GM18505 (cell line): Measurements from ENCODE around the gene FBXO42.
"Not testable (repeated sequence)": the region's sequence is repeated elsewhere in the genome, so short reads cannot be mapped to it uniquely, and the experiment has no call there.

Source experiments
- ATAC-seq: cut with Tn5 transposase; IDR thresholded peaks from one replicate; pipeline ENCODE4 v1.9.1; 2021; ENCODE audit not compliant: unreplicated experiment
- POLR2A ChIP-seq: IDR thresholded peaks from 4 replicates; pipeline ENCODE4 v1.6.1; 2011; ENCODE audit warnings: borderline replicate concordance; ENCODE audit not compliant: insufficient read depth, insufficient read length; ENCODE audit errors: extremely low read depth

FBXO42 gene

DNA sequence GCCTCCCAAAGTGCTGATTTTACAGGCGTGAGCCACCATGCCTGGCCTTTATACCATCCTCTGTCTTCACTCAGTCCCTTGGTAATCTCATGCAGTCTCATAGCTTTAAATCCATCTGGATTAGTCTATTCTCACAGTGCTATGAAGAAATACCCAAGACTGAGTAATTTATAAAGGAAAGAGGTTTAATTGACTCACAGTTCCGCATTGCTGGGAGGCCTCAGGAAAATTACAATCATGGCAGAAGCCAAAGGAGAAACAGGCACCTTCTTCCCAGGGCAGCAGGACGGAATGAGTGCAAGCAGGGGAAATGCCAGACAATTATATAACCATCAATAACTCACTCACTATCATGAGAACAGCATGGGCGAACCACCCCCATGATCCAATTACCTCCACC lies 66.2 kb downstream of the FBXO42 start:
- no peak for ATAC-seq
- no peak for TF ChIP-seq POLR2A

DNA sequence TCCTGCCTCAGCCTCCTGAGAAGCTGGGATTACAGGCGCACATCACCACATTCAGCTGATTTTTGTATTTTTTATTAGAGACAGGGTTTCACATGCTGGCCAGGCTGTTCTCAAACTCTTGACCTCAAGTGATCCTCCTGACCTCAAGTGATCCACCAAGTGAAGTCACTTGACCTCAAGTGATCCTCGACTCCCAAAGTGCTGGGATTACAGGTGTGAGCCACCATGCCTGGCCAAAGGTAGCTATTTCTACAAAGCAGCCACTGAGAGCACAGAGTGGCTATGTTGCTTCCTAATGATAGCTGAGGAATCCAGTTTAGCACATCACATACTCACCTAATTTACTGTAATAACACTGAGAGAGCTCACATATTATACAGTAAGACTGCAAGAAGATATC lies 70.5 kb downstream of the FBXO42 start:
- TF ChIP-seq POLR2A, result no peak
- ATAC-seq, result no peak

DNA sequence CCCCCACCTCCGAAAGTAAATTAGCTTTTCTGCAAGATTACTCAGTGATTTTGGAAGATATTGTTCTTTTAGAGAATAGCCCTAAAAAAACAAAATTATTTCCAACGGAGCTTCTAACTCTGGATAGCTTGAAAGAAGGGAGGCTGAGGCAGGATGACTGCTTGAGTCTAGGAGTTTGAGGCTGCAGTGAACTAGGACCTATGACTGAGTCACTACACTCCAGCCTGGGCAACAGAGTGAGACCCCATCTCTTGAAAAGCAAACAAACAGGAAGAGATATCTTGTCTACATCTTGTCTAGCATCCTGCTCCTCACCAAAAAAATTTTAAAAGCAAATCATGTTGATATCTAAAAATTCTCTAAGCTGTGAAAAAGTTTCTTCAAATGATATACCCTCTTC lies 73.1 kb downstream of the FBXO42 start:
- TF ChIP-seq POLR2A, result no peak
- no peak for ATAC-seq

DNA sequence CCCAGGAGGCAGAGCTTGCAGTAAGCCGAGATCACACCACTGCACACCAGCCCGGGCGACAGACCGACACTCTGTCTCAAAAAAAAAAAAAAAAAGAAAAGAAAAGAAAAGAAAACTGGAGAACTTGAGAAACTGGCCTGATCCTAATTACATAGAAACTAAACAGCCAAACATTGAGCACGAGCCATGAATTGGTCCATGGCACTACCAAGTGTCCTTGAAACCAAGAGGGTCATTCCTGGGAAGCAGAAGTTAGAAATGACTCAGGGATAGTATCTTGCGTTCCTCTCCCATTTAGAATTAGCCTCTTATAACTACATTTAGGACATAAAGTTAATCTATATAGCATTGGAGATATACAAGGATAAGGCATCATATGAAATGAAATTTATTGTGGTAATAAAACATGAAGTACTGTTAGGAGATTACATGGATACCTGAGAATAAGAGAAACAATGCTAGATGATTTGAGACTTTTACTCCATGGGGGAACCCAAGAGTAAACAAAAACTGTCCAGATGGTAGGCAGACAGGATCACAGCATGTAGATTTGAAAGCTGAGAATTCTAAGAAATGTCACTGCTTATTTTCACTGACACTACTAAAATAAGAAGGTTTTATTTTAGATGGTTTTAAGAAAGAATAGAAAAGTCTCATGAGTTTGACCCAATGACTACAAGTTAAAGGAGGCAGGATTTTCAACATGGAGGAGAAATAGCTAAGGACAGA lies 75.8 kb downstream of the FBXO42 start:
- no peak for ATAC-seq
- TF ChIP-seq POLR2A, result no peak

DNA sequence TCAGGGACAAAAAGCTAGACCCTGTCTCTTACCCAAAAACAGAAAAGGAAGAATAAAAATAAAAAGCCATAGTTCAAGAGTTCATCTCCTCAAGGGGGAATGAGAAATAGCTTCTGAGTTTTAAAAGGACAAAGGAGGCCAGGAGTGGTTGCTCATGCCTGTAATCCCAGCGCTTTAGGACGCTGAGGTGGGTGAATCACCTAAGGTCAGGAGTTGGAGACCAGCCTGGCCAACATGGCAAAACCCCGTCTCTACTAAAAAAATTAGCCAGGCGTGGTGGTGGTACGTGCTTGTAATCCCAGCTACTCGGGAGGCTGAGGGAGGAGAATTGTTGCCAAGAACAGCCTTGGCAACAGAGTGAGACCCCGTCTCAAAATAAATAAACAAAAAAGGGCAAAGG lies 76.7 kb downstream of the FBXO42 start:
- no peak for ATAC-seq
- TF ChIP-seq POLR2A, result no peak

DNA sequence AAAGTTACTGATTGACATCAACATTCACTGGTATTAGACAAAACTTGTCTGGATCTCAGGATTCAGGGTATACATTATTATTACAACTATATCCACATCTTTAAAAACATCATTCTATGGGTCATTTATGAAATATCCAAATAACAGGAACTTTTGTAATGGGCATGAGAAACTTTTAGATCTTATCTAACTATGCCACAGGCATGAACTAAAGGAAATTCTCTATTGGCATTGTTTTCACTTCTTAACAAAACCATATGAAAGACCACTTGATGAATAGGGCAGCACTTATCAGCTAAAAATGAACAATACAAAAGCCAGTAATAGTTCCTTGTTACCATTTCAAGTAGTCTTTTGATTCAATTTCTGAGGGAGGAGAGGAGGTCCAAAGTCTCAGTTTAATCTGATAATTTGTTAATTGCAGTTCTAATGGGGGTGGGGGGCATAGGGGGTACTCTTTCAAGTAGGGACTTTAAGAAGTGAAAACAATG lies 84.5 kb downstream of the FBXO42 start:
- no peak for TF ChIP-seq POLR2A
- no peak for ATAC-seq

DNA sequence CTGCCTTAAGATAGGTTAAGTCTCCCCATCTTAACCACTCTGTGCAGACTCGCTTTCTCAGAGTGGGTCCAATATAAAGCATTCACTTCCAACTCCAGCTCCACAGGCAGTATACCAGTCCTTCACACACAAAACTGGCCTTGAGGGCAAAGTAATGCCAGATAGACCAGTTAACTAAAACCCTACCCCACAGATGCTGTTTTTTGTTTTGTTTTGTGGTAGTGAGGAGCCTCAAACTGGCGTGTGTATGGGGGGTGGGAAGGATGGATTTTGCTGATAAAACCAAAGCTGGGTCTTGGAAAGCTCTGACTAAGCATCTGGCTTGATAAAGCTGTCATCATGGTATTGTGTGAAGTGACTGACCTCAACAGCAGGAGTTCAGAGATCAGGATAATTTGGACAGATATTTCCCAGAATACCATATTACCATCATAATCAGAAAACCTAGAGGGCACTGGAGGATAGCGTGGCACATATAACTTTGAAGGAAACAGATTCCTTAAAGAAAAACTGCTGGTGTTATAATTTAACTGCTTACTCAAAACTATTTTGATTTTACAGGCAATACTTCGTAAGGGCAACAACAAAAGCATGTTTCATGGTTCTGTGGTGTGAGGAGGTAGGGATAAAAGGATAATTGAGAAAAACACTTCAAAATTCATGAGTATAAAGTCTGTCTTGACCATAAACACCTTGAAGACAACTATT lies 85.7 kb downstream of the FBXO42 start:
- no peak for ATAC-seq
- no peak for TF ChIP-seq POLR2A

DNA sequence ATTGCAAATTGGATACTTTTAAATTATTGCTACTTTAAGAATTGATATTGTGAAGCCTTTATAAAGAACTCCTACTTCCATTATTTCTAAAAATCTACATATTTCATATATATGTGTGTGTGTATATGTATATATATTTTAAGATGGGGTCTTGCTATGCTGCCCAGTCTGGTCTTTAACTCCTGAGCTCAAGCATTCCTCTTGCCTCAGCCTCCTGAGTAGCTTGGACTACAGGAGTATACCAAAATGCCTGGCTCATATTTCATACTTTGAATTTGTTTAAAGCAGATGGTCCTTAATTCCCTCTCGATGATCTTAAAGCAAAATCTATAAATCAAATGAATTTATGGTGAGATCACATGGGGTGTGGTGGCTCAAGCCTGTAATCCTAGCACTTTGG lies 90.2 kb downstream of the FBXO42 start:
- ATAC-seq, result no peak
- TF ChIP-seq POLR2A, result no peak

DNA sequence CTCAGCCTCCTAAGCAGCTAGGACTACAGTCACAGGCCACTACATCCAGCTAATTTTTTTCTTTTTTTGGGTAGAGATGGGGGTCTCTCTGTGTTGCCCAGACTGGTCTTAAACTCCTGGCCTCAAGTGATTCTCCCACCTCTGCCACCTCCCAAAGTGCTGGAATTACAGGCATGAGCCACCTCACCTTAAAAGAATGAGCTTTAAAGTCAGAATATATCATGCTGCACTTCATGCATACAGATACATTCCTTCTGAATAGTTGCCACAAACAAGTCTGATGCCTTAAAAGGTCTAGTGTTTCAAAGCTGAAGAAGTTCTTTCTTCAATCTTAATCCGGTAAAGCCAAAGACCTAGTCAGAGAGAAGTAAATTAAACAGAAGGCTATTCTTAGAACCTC lies 91.5 kb downstream of the FBXO42 start:
- ATAC-seq, result no peak
- no peak for TF ChIP-seq POLR2A

DNA sequence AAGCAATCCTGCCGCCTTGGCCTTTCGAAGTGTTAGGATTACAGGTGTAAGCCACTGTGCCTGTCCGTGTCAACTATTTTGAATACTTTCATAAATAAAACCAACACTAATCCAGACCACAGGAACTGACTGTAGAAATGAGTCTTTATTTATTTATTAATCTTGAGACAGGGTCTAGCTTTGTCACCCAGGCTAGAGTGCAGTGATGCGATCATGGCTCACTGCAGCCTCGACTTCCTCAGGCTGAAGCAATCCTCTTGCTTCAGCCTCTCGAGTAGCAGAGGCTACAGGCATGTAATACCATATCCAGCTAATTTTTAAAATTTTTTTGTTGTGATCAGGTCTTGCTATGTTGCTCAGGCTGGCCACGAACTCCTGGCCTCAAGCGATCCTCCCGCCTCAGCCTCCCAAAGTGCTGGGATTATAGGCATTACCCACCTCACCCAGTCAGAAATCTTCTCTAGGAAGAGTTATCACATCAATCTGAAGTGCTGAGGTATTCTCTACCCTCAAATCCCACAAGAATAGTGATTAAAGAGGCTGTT lies 93.6 kb downstream of the FBXO42 start:
- ATAC-seq, result no peak
- no peak for TF ChIP-seq POLR2A

DNA sequence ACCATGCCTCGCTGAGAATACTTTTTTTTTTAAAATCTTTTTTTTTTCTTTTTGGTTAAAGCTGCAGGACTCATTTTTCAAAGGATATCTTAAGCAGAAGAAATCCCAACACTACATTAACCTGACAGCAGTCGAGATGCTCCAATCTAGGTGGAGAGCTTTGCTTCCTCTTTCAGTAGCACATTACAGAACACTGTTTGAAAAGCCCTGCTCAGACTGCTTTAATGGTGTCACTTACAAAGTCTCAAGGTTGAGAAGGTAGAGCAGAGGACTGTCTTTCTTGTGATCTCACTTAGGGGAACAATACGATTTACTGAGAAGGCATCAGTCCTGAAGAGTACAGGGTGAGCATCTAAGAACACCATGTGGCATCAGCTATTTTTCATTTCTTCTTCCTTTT lies 94.3 kb downstream of the FBXO42 start:
- TF ChIP-seq POLR2A, result no peak
- ATAC-seq, result no peak

DNA sequence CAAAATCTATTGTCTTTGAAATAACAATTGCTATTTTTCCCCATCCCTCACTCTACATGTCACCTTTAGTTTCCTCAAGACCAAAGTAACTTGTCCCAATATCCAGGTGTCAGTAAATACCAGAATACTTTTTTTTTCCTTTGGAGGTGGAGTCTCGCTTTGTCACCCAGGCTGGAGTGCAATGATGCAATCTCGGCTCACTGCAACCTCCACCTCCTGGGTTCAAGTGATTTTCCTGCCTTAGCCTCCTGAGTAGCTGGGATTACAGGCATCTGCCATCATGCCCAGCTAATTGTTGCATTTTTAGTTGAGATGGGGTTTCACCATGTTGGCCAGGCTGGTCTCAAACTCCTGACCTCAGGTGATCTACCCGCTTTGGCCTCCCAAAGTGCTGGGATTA lies 94.7 kb downstream of the FBXO42 start:
- not testable (repeated sequence) for ATAC-seq

DNA sequence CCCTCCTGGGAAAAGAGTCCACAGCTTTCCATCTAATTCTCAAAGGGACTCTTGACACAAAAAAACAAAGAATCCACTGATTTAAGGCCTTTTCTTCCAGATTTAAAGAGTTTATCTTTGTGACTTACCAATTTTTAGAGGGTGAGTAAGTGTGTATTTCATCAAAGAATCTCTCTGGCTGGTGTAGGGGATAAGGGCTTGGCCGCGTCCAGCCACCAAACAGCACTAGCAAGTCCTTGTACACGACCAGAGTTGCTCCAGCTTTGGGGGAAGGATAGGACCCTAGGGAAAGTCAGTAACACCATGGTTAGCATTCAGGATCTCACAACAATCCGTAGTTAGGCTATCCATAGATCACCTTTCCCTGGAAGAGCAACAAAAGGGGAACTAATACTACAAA lies 95.8 kb downstream of the FBXO42 start:
- ATAC-seq, result no peak
- no peak for TF ChIP-seq POLR2A
